ENCODE results near the gene CEP104. TPM values are rescaled to one million over a fixed set of nuclear protein-coding genes. Genes with fewer than 3 reads are reported as not detected.

The CEP104 gene
- total and polyA plus RNA-seq, 9 of the 15 experiments (the other 6 are each of a cell fraction or from before 2014, with no cell fraction given), result 11.2 to 63.4 (median 42.6) TPM

- TF ChIP-seq, protein P1, sequence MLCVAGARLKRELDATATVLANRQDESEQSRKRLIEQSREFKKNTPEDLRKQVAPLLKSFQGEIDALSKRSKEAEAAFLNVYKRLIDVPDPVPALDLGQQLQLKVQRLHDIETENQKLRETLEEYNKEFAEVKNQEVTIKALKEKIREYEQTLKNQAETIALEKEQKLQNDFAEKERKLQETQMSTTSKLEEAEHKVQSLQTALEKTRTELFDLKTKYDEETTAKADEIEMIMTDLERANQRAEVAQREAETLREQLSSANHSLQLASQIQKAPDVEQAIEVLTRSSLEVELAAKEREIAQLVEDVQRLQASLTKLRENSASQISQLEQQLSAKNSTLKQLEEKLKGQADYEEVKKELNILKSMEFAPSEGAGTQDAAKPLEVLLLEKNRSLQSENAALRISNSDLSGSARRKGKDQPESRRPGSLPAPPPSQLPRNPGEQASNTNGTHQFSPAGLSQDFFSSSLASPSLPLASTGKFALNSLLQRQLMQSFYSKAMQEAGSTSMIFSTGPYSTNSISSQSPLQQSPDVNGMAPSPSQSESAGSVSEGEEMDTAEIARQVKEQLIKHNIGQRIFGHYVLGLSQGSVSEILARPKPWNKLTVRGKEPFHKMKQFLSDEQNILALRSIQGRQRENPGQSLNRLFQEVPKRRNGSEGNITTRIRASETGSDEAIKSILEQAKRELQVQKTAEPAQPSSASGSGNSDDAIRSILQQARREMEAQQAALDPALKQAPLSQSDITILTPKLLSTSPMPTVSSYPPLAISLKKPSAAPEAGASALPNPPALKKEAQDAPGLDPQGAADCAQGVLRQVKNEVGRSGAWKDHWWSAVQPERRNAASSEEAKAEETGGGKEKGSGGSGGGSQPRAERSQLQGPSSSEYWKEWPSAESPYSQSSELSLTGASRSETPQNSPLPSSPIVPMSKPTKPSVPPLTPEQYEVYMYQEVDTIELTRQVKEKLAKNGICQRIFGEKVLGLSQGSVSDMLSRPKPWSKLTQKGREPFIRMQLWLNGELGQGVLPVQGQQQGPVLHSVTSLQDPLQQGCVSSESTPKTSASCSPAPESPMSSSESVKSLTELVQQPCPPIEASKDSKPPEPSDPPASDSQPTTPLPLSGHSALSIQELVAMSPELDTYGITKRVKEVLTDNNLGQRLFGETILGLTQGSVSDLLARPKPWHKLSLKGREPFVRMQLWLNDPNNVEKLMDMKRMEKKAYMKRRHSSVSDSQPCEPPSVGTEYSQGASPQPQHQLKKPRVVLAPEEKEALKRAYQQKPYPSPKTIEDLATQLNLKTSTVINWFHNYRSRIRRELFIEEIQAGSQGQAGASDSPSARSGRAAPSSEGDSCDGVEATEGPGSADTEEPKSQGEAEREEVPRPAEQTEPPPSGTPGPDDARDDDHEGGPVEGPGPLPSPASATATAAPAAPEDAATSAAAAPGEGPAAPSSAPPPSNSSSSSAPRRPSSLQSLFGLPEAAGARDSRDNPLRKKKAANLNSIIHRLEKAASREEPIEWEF (CRISPR knock-in tag; IDR thresholded peaks at IDR 0.05), result no peak
- TF ChIP-seq, protein P2, sequence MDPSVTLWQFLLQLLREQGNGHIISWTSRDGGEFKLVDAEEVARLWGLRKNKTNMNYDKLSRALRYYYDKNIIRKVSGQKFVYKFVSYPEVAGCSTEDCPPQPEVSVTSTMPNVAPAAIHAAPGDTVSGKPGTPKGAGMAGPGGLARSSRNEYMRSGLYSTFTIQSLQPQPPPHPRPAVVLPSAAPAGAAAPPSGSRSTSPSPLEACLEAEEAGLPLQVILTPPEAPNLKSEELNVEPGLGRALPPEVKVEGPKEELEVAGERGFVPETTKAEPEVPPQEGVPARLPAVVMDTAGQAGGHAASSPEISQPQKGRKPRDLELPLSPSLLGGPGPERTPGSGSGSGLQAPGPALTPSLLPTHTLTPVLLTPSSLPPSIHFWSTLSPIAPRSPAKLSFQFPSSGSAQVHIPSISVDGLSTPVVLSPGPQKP (CRISPR knock-in tag; IDR thresholded peaks at IDR 0.05), result no peak
- TF ChIP-seq ZBTB40 (IDR thresholded peaks at IDR 0.05), result 0 out of 2 replicates have a peak, but pooled peaks have one; percentile 12
- TF ChIP-seq ZBTB40 (CRISPR knock-in tag; IDR thresholded peaks at IDR 0.05), result no peak
- TF ChIP-seq RBM14 (IDR thresholded peaks at IDR 0.05; ENCODE audit: borderline replicate concordance, insufficient read depth, low read depth, low read length), result 0 out of 2 replicates have a peak, but pooled peaks have one; percentile 6
- TF ChIP-seq ZBTB7A (IDR thresholded peaks at IDR 0.05; ENCODE audit: borderline replicate concordance, control insufficient read depth, low read depth, low read length), result peak; percentile 43; the same call in 1 of the 2 replicates
- no peak for TF ChIP-seq KDM4B (IDR thresholded peaks at IDR 0.05; ENCODE audit: borderline replicate concordance in 2 of 2, low read depth in 1 of 2)
- no peak for TF ChIP-seq POLR3A (IDR thresholded peaks at IDR 0.05; ENCODE audit: borderline replicate concordance, extremely low read depth, insufficient read depth, insufficient read length)
- no peak for TF ChIP-seq GABPB1 (CRISPR knock-in tag; IDR thresholded peaks at IDR 0.05)
Observed at GRCh38 chr1:3857791-3858129, 749 bp upstream of the CEP104 start (continued).
